Keratinocyte (primary cell): Measurements from ENCODE around the gene CDKN2D. TPM values are rescaled to one million over a fixed set of nuclear protein-coding genes. Genes with fewer than 3 reads are reported as not detected.

Experiments used
- DNase-seq: peaks from one replicate; pipeline ENCODE4 v3.0.0-alpha.2; 2011; ENCODE audit warnings: low read depth, missing footprints, low spot score
- FAIRE-seq: peaks from 2 replicates; lab custom pipeline; 2011; peaks lifted over from hg19 to GRCh38; lab: Jason Lieb, UNC
- H2AFZ ChIP-seq: 2 replicates; pipeline ENCODE4 v1.6.0; 2012; ENCODE audit warnings: low read length, control low read depth, inconsistent platforms; ENCODE audit not compliant: control insufficient read depth
- H3K27ac ChIP-seq: 2 replicates; pipeline ENCODE4 v1.5.1; 2011; ENCODE audit warnings: low read length; ENCODE audit not compliant: control insufficient read depth, insufficient read depth
- H3K27me3 ChIP-seq: 3 replicates; pipeline ENCODE4 v1.6.0; 2011; ENCODE audit warnings: low read length; ENCODE audit not compliant: control insufficient read depth, insufficient read depth; ENCODE audit errors: extremely low read depth
- H3K36me3 ChIP-seq, 2 experiments: 2 replicates in 1 of 2; 3 replicates in 1 of 2; pipeline ENCODE4 v1.5.1; 2011; ENCODE audit warnings: low read length in 2 of 2, mild to moderate bottlenecking in 1 of 2; ENCODE audit not compliant: control insufficient read depth in 2 of 2, insufficient read depth in 2 of 2; ENCODE audit errors: extremely low read depth in 1 of 2
- H3K4me1 ChIP-seq: 3 replicates; pipeline ENCODE4 v1.5.1; 2011; ENCODE audit warnings: low read length; ENCODE audit not compliant: control insufficient read depth, insufficient read depth; ENCODE audit errors: extremely low read depth
- H3K4me2 ChIP-seq: 3 replicates; pipeline ENCODE4 v1.6.0; 2011; ENCODE audit warnings: low read depth, low read length; ENCODE audit not compliant: control insufficient read depth, insufficient read depth; ENCODE audit errors: extremely low read depth
- H3K4me3 ChIP-seq, 3 experiments: fragments of 200-600 bp in 1 of 3; sonication (generic) in 1 of 3; 2 replicates in 2 of 3; 3 replicates in 1 of 3; pipeline ENCODE4 v1.5.1; 2011 to 2016; ENCODE audit warnings: low read length in 3 of 3, mild to moderate bottlenecking in 3 of 3, control low read depth in 2 of 3, inconsistent platforms in 1 of 3, low read depth in 1 of 3, mixed read lengths in 1 of 3, mixed run types in 1 of 3, moderate library complexity in 1 of 3; ENCODE audit not compliant: control insufficient read depth in 2 of 3, insufficient read depth in 2 of 3; ENCODE audit errors: extremely low read depth in 1 of 3
- H3K79me2 ChIP-seq: 2 replicates; pipeline ENCODE4 v1.6.0; 2012; ENCODE audit warnings: low read length; ENCODE audit not compliant: control insufficient read depth, insufficient read depth
- H3K9ac ChIP-seq: 3 replicates; pipeline ENCODE4 v1.6.0; 2011; ENCODE audit warnings: low read length; ENCODE audit not compliant: control insufficient read depth, insufficient read depth; ENCODE audit errors: extremely low read depth
- H3K9me1 ChIP-seq: 3 replicates; pipeline ENCODE4 v1.6.0; 2011; ENCODE audit warnings: low read length; ENCODE audit not compliant: control insufficient read depth, insufficient read depth; ENCODE audit errors: extremely low read depth
- H3K9me3 ChIP-seq: 2 replicates; pipeline ENCODE4 v1.5.1; 2012; ENCODE audit warnings: low read depth, low read length; ENCODE audit not compliant: control insufficient read depth
- H4K20me1 ChIP-seq: 3 replicates; pipeline ENCODE4 v1.6.0; 2011; ENCODE audit warnings: low read length; ENCODE audit not compliant: control insufficient read depth, insufficient read depth; ENCODE audit errors: extremely low read depth
- CTCF ChIP-seq, 3 experiments: IDR thresholded peaks in 1 of 3; conservative IDR thresholded peaks in 1 of 3; optimal IDR thresholded peaks in 1 of 3; 2 replicates in 2 of 3; 3 replicates in 1 of 3; pipeline versions ENCODE3 to v1.5.1; 2011; ENCODE audit warnings: low read length in 3 of 3, mild to moderate bottlenecking in 3 of 3, moderate library complexity in 2 of 3, control low read depth in 1 of 3, inconsistent platforms in 1 of 3; ENCODE audit not compliant: insufficient read depth in 2 of 3; ENCODE audit errors: extremely low read depth in 1 of 3
- EZH2 ChIP-seq: IDR thresholded peaks from one replicate; pipeline ENCODE4 v1.6.1; 2012; ENCODE audit warnings: inconsistent platforms, mild to moderate bottlenecking, low read length, moderate library complexity
- dilution Hi-C: fragments of 300-500 bp; cut with MboI; formaldehyde crosslinking; loops from one replicate; pipeline ENCODE4 v1.7.0; 2020; ENCODE audit warnings: low sequenced_read_pairs; ENCODE audit not compliant: extremely low pct_ligation_motif_present
- polyA plus RNA-seq, 5 experiments: library from polyadenylated mRNA; depleted of rRNA in 3 of 5; stranded (reverse) in 3 of 5; stranded (forward) in 1 of 5; unstranded in 1 of 5; fragments of >200 nt; gene quantifications; 1 replicate in 1 of 5; 2 replicates in 3 of 5; 3 replicates in 1 of 5; pipeline versions ENCODE4 v1.2.1 to v1.2.3, GENCODE V29; 2011 to 2012; ENCODE audit warnings: missing spikeins in 2 of 5, low read depth in 1 of 5, low replicate concordance in 1 of 5

Gene CDKN2D
- polyA plus RNA-seq, 1 donor (not counting 4 experiments of a cell fraction or from before 2014, with no cell fraction given), result 3.9 TPM

DNA sequence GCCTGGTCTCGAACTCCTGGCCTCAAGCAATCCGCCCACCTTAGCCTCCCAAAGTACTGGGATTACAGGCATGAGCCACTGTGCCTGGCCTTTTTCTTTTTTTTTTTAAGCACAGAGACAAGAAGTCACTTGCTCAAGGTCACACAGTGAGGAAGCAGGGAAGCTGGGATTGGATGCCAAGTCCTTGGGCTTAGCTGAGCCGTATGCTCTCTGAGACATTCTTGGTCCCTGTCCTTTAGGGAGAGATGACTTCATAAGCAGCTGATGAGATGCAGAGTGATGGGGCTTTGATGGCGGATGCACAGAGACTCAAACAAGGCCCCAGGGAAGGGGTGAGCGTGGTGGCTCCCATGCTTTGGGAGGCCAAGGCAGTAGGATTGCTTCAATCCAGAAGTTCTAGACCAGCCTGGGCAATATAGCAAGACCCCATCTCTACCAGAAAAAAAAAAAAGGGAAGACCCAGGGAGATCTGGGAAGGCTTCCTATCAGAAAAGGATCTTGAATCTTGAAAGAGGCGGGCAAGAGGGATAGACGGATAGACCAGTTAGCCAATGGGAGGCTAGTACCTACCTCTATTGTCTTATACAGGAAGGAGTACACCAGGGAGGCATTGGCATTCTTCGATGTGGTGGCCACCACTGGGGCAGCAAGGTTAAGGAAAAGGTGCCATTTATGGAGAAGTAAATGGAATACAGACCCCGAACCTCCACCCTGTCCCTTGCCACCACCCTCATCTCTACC lies 14.4 kb upstream of the CDKN2D start:
- Histone ChIP-seq H3K9me3 (no peaks in the 10 kb centered on the region), H4K20me1 (peaks cover 6% of the 10 kb centered on the region), H3K79me2 (peaks cover 28% of the 10 kb centered on the region), H3K27ac (no peak overlapping the region), H2AFZ (no peak overlapping the region), H3K4me1 (peaks cover 6% of the 10 kb centered on the region), H3K9ac (no peak overlapping the region), H3K4me2 (no peak overlapping the region), H3K9me1 (no peaks in the 10 kb centered on the region), H3K36me3 (peaks cover 18 to 22% of the 10 kb centered on the region in 2 experiments), H3K4me3 (no peak overlapping the region), H3K27me3 (no peaks in the 10 kb centered on the region)
- TF ChIP-seq CTCF (optimal IDR thresholded peaks at IDR 0.05 in 1 of 3, IDR thresholded peaks at IDR 0.05 in 1 of 3, conservative IDR thresholded peaks at IDR 0.05 in 1 of 3; ENCODE audit: extremely low read depth in 1 of 3, insufficient read depth in 2 of 3, low read length in 3 of 3) (no peak), EZH2 (no peak)
- dilution Hi-C loops, result no loop called here
- no peak for DNase-seq
- FAIRE-seq, result no peak

DNA sequence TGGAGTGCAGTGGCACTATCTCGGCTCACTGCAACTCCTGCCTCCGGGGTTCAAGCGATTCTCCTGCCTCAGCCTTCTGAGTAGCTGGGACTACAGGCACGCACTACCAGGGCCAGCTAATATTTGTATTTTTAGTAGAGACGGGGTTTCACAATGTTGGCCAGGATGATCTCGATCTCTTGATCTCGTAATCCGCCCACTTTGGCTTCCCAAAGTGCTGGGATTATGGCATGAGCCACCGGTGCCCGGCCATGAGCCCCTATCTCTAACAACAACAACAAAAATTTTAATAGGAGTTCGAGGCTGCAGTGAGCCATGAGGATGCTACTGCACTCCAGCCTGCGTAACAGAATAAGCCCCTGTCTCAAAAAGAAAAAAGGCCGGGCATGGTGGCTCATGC lies 13.3 kb upstream of the CDKN2D start:
- dilution Hi-C loops, result no loop called here
- Histone ChIP-seq H3K9me3 (no peaks in the 10 kb centered on the region), H3K79me2 (peaks cover 23% of the 10 kb centered on the region), H3K27ac (no peak overlapping the region), H3K9ac (no peak overlapping the region), H3K4me2 (no peak overlapping the region), H3K36me3 (peaks cover 22 to 23% of the 10 kb centered on the region in 2 experiments), H3K9me1 (no peaks in the 10 kb centered on the region), H2AFZ (no peak overlapping the region), H3K27me3 (no peaks in the 10 kb centered on the region), H3K4me1 (peaks cover 2% of the 10 kb centered on the region), H3K4me3 (no peak overlapping the region), H4K20me1 (peaks cover 6% of the 10 kb centered on the region)
- TF ChIP-seq EZH2 (no peak), CTCF (optimal IDR thresholded peaks at IDR 0.05 in 1 of 3, IDR thresholded peaks at IDR 0.05 in 1 of 3, conservative IDR thresholded peaks at IDR 0.05 in 1 of 3; ENCODE audit: extremely low read depth in 1 of 3, insufficient read depth in 2 of 3, low read length in 3 of 3) (no peak)
- no peak for FAIRE-seq
- DNase-seq, result no peak
